ENCODE data around the gene ZNF592. TPM values are rescaled to one million over a fixed set of nuclear protein-coding genes. Genes with fewer than 3 reads are reported as not detected.

ZNF592 gene
- total RNA-seq, 1 donor from 2014 or later, result 42.3 TPM

DNA sequence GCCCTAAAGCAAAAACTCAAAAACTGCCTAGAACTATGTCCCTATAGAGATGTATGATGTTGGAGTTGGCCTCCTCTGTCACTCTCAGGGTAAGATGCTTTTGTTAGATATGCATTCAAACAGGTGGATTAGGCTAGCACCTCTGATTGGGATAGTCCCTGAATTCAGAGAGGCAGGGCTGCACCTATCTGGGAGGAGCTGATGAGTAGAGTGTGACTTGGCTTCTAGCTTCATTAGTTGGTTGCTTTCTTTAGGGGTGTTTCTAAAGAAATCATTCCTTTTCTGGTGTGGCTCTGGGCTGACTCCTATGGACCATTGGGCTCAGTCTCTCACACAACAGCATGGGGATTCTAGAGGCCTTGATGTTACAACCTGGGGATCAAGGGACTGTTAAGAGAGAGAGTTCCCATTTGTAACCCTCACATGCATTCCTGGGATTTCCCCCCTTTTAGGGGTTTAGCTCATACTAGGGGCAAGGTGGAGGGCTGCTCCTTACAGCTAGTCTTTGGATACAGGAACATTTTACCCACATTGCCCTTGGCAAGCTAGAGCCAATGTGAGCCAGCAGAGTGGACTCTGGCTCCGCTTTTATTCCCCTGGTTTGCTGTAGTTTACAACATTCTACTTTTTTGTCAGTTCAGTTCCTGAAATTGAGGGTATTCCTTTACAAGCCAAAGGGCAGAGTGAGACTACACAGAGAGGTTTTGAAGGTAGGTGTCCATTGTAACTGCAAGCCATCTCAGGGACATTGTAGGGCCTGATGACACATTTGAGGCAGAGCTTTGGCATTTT, 7.5 kb downstream of the ZNF592 start:
- Mint-ChIP-seq H3K4me3 (ENCODE audit: unreplicated experiment) (no peak overlapping the region), H3K9me3 (ENCODE audit: unreplicated experiment) (peaks cover 4% of the 10 kb centered on the region), H3K4me1 (ENCODE audit: low read depth, unreplicated experiment) (peaks cover 32% of the 10 kb centered on the region), H3K27me3 (ENCODE audit: unreplicated experiment) (peaks cover 2% of the 10 kb centered on the region), H3K36me3 (ENCODE audit: unreplicated experiment) (no peaks in the 10 kb centered on the region), H3K27ac (ENCODE audit: unreplicated experiment) (no peak overlapping the region)
- TF ChIP-seq, protein P1, sequence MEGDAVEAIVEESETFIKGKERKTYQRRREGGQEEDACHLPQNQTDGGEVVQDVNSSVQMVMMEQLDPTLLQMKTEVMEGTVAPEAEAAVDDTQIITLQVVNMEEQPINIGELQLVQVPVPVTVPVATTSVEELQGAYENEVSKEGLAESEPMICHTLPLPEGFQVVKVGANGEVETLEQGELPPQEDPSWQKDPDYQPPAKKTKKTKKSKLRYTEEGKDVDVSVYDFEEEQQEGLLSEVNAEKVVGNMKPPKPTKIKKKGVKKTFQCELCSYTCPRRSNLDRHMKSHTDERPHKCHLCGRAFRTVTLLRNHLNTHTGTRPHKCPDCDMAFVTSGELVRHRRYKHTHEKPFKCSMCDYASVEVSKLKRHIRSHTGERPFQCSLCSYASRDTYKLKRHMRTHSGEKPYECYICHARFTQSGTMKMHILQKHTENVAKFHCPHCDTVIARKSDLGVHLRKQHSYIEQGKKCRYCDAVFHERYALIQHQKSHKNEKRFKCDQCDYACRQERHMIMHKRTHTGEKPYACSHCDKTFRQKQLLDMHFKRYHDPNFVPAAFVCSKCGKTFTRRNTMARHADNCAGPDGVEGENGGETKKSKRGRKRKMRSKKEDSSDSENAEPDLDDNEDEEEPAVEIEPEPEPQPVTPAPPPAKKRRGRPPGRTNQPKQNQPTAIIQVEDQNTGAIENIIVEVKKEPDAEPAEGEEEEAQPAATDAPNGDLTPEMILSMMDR (IDR thresholded peaks at IDR 0.05; ENCODE audit: partially characterized antibody, unreplicated experiment), result no peak
- DNase-seq, result no peak

DNA sequence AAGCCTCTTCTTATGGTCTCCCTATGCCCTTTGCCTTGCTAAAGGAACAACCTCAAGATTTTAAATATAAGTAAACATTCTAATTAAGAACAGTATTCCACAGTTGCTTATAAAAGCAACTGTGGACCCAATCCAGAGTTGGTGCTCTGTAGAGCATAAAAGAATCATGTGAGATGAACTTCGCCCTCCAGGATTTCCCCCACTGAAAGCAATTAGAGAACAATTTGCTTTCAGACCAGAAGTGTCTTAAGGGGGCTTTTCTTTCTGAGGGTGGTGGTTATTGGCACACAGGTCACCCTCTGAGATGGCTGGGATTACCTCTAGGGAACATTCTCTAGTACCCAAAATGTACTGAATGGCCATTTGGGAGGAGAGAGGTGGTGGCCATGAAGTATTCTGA, 10.6 kb downstream of the ZNF592 start:
- Mint-ChIP-seq H3K36me3 (ENCODE audit: unreplicated experiment) (no peaks in the 10 kb centered on the region), H3K4me3 (ENCODE audit: unreplicated experiment) (no peak overlapping the region), H3K9me3 (ENCODE audit: unreplicated experiment) (no peaks in the 10 kb centered on the region), H3K4me1 (ENCODE audit: low read depth, unreplicated experiment) (peaks cover 16% of the 10 kb centered on the region), H3K27ac (ENCODE audit: unreplicated experiment) (no peak overlapping the region), H3K27me3 (ENCODE audit: unreplicated experiment) (no peaks in the 10 kb centered on the region)
- no peak for DNase-seq
- TF ChIP-seq, protein P1 (IDR thresholded peaks at IDR 0.05; ENCODE audit: partially characterized antibody, unreplicated experiment), result no peak

DNA sequence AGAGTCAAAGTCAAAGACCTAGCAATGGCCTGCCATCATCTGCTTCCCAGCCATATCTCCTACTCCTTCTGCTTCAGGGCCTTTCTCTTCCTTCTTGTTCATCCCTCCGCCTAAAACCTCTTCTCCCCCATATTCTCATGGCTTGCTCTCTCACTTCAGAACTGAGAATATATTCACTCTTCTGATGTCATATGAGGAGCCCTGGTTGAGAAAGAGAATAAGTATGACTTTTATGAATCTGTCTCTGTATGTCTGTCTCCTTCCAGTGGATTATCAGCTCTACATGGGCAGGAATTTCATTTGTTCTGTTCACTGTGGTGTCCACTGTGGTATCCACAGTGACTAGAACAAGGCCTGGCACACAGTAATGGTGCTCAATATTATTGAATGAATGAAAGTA, 11.8 kb downstream of the ZNF592 start:
- H3K4me3 Mint-ChIP-seq (ENCODE audit: unreplicated experiment), result no peak overlapping the region
- no peak for DNase-seq
- H3K36me3 Mint-ChIP-seq (ENCODE audit: unreplicated experiment), result no peaks in the 10 kb centered on the region
- no peaks in the 10 kb centered on the region for H3K9me3 Mint-ChIP-seq (ENCODE audit: unreplicated experiment)
- TF ChIP-seq, protein P1 (IDR thresholded peaks at IDR 0.05; ENCODE audit: partially characterized antibody, unreplicated experiment), result no peak
- no peaks in the 10 kb centered on the region for H3K27me3 Mint-ChIP-seq (ENCODE audit: unreplicated experiment)
- peaks cover 16% of the 10 kb centered on the region for H3K4me1 Mint-ChIP-seq (ENCODE audit: low read depth, unreplicated experiment)
- H3K27ac Mint-ChIP-seq (ENCODE audit: unreplicated experiment), result no peak overlapping the region

DNA sequence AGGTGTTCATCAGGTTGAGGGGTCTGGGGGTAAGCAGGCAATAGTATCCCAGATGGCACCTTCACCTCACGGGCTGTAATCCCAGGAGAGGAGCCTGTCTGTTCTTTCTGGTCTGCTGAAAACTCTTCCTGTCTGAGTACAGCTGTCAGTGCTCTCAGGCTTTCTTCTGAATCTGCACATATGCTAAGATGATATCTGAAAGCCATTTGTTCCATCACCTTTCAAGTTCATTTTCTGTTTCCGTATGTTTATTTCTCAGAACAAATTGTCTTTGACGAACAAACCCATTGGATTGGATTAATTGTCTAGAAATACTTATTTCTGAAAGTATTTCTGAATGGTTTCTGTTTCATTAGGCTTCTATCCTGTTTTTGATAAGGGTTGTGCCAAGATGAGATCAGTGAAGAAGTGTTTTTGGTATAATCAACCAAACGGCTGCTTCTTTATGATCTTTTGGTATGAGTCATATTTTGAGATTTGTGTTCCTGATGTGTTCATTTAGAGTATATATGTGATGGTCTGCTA, 13.3 kb downstream of the ZNF592 start:
- no peak overlapping the region for H3K4me3 Mint-ChIP-seq (ENCODE audit: unreplicated experiment)
- peaks cover 16% of the 10 kb centered on the region for H3K4me1 Mint-ChIP-seq (ENCODE audit: low read depth, unreplicated experiment)
- H3K9me3 Mint-ChIP-seq (ENCODE audit: unreplicated experiment), result no peaks in the 10 kb centered on the region
- H3K27ac Mint-ChIP-seq (ENCODE audit: unreplicated experiment), result no peak overlapping the region
- H3K27me3 Mint-ChIP-seq (ENCODE audit: unreplicated experiment), result no peaks in the 10 kb centered on the region
- TF ChIP-seq, protein P1 (IDR thresholded peaks at IDR 0.05; ENCODE audit: partially characterized antibody, unreplicated experiment), result no peak
- H3K36me3 Mint-ChIP-seq (ENCODE audit: unreplicated experiment), result peaks cover 4% of the 10 kb centered on the region
- no peak for DNase-seq
